GM18519 (cell line): ENCODE measurements around the gene MAST4.
"Not testable (repeated sequence)": the region's sequence is repeated elsewhere in the genome, so short reads cannot be mapped to it uniquely, and the experiment has no call there.

Experiments
- ATAC-seq: cut with Tn5 transposase; IDR thresholded peaks from one replicate; pipeline ENCODE4 v1.9.1; 2021; ENCODE audit warnings: mild to moderate bottlenecking, moderate library complexity; ENCODE audit not compliant: unreplicated experiment, low FRiP score

Gene MAST4

GRCh38 chr5:67095346-67096171 is 499.4 kb downstream of the MAST4 start:
- ATAC-seq = no peak

- no peak for ATAC-seq
Measured at GRCh38 chr5:67098656-67099055, 502.5 kb downstream of the MAST4 start.

DNA sequence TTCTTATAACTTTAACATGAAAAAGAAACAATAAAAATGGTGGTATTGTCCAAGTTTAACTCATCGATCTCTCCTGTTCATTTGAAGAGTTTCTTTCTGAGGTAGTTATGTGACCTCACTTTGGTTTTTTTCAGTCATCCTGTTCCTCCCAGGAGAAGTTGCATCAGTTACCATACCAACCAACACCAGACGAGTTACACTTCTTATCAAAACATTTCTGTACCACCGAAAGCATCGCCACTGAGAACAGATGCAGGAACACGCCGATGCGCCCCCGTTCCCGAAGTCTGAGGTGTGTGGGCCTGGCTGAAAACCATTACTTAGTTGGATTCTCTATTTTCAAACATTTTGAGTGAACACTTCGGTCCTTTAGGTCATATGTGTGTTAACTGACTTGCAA is 504.1 kb downstream of the MAST4 start:
- no peak for ATAC-seq

GRCh38 chr5:67102708-67103107 is 506.5 kb downstream of the MAST4 start:
- ATAC-seq = no peak

GRCh38 chr5:67104859-67105258 is 508.7 kb downstream of the MAST4 start:
- no peak for ATAC-seq

DNA sequence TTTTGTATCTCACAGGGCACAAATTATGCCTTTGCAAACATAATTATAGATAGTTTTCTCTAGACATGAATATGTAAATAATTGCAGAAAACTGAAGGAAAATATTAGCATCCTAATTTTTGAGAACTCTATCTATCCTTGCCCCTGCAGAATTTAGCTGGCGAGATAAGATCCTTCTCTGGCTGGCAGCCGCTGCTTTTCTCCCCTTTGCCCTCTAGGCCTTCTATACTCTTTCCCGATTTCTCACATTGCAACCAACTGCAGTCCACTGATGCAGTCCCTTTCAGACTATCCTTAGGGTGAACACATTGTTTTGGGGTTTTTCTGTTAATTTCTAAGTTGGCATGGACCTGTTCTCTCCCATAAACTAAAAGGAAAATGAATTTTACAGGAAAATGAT is 509.1 kb downstream of the MAST4 start:
- no peak for ATAC-seq

- no peak for ATAC-seq
Measured at GRCh38 chr5:67106626-67107342, 510.6 kb downstream of the MAST4 start.

GRCh38 chr5:67111779-67112178 is 515.6 kb downstream of the MAST4 start:
- no peak for ATAC-seq

GRCh38 chr5:67115246-67115645 is 519.1 kb downstream of the MAST4 start:
- ATAC-seq = no peak

- no peak for ATAC-seq
Measured at GRCh38 chr5:67115817-67116216, 519.6 kb downstream of the MAST4 start.

DNA sequence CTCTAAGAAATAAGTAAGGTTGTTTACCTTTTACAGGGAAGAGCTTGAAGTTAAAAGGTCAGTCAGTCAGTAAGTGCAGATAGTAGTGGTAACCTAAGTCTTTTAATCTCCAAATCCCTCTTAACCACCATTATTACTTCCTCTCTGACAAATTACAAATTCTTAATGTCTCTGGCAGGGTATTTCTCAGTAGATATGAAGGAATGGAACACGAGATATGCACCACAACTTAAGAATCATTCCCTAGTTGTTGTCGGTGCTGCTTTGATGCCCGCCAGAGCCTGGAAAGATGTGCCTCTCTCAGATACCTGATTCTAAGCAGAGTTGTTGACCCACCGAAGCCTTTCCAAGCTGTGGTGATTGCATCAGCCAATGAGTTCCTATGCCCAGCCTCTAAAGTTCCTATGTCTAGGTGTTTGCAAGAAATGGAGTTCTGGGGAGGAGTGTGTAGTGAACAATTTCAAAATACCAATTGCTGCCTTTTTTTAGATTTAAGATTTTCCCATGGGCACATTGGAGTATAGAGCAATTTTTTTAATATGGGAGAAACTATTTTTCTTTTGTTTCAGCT is 521.9 kb downstream of the MAST4 start:
- ATAC-seq = no peak

DNA sequence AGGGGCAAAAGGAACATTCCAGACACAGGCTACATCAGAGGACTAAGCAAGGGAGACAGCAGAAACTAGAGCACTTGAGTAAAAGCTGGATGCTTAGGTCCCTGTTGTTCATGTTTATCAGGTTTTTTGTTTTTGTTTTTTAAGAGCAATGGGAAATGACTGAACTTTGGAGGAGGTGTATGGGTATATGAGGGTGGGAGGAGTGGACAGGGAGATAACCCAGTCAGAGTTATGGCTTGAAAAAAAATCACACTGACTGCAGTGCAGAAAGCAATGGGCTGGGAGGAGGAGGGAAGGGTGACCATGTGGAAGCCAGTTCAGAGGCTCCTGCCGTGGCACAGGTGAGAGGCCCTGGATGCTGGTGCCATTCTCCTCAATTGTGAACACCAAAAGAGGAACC is 522.8 kb downstream of the MAST4 start:
- no peak for ATAC-seq

- no peak for ATAC-seq
Measured at GRCh38 chr5:67120032-67120431, 523.8 kb downstream of the MAST4 start.

GRCh38 chr5:67123819-67124218 is 527.6 kb downstream of the MAST4 start:
- ATAC-seq = no peak

DNA sequence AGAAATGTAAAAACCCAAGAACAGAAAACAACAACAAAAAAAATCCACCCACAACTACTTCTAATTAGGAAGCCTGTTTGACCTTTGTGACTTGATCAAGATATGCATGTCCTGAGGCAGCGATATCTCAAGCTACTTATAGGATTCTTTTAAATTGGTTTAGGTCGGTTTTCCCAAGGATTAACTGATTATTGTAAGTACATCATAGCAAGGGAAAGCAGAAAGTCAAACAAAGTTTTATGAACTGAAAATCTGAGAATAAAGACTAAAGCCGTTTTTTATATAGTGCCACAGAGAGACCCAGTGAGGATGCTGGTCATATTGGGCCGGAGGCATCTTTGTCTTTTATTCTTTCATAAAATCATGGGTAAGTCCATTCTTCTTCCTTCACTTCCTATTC is 528.4 kb downstream of the MAST4 start:
- no peak for ATAC-seq

DNA sequence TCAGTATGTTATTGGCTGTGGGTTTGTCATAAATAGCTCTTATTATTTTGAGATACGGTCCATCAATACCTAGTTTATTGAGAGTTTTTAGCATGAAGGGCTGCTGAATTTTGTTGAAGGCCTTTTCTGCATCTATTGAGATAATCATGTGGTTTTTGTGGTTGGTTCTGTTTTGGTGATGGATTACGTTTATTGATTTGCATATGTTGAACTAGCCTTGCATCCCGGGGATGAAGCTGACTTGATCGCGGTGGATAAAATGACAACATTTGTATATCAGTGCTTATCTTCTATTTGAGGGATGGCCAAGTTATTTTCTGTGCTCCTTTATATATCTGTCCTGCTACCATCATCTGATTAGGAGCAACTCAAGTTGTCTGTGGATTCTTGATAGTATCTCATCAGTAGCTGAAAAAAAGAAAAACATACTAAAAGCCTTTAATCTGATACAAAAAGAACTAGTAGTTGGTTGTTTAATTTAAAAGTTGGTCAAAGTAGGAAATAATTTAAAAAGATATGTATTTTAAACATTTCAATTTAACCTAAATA is 531.2 kb downstream of the MAST4 start:
- ATAC-seq = not testable (repeated sequence)

GRCh38 chr5:67129768-67130167 is 533.6 kb downstream of the MAST4 start:
- no peak for ATAC-seq

GRCh38 chr5:67133217-67133616 is 537.0 kb downstream of the MAST4 start:
- ATAC-seq = no peak

- ATAC-seq = no peak
Measured at GRCh38 chr5:67133776-67134175, 537.6 kb downstream of the MAST4 start.

DNA sequence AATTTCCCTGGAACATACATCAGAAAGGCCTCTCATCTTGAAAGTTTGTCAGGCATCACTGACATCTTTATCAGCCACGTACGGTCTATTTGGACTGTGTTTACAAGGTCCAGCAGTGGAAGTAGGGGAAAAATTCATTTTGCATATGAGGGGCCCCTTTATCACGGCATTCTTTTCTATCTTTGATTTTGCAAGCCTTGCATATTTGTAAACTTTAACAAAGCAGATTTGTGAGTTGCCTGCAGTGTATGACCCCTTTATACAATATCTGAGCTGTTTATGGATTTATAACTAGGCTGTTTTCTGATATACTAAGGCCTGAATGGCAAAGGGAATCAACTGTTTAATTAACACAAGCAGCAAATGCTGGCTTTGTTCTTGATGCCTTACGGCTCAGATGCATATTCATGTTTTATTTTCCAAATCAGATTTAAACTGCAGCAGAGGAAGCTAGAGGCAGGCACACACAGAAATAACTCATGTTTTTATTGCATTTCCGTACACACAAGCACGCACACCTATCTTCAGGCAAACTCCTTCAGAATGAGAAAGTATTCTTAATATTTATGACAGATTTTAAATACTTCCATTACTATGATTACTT is 539.3 kb downstream of the MAST4 start:
- no peak for ATAC-seq

DNA sequence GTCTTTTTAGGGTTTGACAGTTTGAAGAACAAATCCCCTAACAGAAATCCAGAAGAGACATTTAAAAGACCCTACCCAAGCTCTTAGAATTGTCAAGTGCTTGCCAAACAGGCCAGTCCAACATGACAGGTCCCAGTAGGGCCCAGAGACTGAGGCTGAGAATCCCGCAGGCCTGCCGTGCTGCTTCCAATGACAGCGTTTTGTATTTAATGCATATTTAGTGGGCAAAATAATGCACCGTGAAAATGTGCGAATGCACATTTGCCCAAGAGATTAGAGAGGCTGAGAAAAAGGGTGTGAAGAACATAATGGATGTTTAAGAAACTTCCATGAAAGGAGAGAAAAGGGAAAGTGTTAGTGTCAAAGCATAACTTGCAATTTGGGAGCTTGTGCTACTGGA is 542.8 kb downstream of the MAST4 start:
- ATAC-seq = no peak
